ENCODE results near the gene TREML2.
A peak's percentile ranks its signal among the peaks of the same experiment; 100 is the strongest.

The TREML2 gene

GRCh38 chr6:41147917-41148316 lies 53.0 kb downstream of the TREML2 start:
- Histone ChIP-seq H3K36me3 (ENCODE audit: insufficient read depth, low read length) (no peaks in the 10 kb centered on the region), H3K27me3 (ENCODE audit: insufficient read depth, low read length, poor library complexity) (no peaks in the 10 kb centered on the region), H3K4me2 (ENCODE audit: insufficient read depth, low read length) (no peak overlapping the region), H3K4me1 (ENCODE audit: insufficient read depth, low read length) (peaks cover 8% of the 10 kb centered on the region), H2AFZ (ENCODE audit: low read depth, low read length) (no peak overlapping the region), H3K27ac (ENCODE audit: low read length) (no peak overlapping the region), H3K4me3 (ENCODE audit: low read depth in 1 of 2, low read length in 2 of 2) (no peak overlapping the region), H3K9ac (ENCODE audit: low read depth, low read length) (no peak overlapping the region), H3K9me3 (ENCODE audit: insufficient read depth, low read length, severe bottlenecking) (no peaks in the 10 kb centered on the region), H4K20me1 (ENCODE audit: insufficient read depth, low read length) (no peaks in the 10 kb centered on the region), H3K79me2 (ENCODE audit: insufficient read depth, low read length) (no peaks in the 10 kb centered on the region)
- TF ChIP-seq EZH2 (IDR thresholded peaks at IDR 0.05; ENCODE audit: borderline replicate concordance, low read depth, low read length, severe bottlenecking) (no peak), CTCF (IDR thresholded peaks at IDR 0.05; ENCODE audit: borderline replicate concordance, extremely low read depth, low read length, poor library complexity, severe bottlenecking) (no peak)
- DNase-seq = no peak
- ATAC-seq (ENCODE audit: insufficient read depth, low read depth) = peak; percentile 62

Data from DND-41 (cell line).